GM21360 (cell line): ENCODE results near the gene ERFE.
A peak's percentile ranks its signal among the peaks of the same experiment; 100 is the strongest.

Experiments used
- ATAC-seq: cut with Tn5 transposase; IDR thresholded peaks from one replicate; pipeline ENCODE4 v1.9.1; 2021; ENCODE audit warnings: mild to moderate bottlenecking, moderate library complexity; ENCODE audit not compliant: unreplicated experiment

Gene ERFE

GRCh38 chr2:238152771-238153688, 5.7 kb upstream of the ERFE start:
- ATAC-seq = no peak

- ATAC-seq = no peak
These were observed 4.2 kb upstream of the ERFE start for GRCh38 chr2:238154570-238154969.

- ATAC-seq = no peak
These were observed 3.6 kb upstream of the ERFE start for GRCh38 chr2:238155051-238155760.

- no peak for ATAC-seq
These were observed 2.7 kb upstream of the ERFE start for GRCh38 chr2:238155761-238156694.

- no peak for ATAC-seq
These were observed 1.2 kb upstream of the ERFE start for GRCh38 chr2:238157506-238158017.

GRCh38 chr2:238158018-238158508, 707 bp upstream of the ERFE start:
- no peak for ATAC-seq

GRCh38 chr2:238159071-238159539, 335 bp downstream of the ERFE start:
- ATAC-seq = peak; percentile 33

- no peak for ATAC-seq
These were observed 963 bp downstream of the ERFE start for GRCh38 chr2:238159661-238160205.

- no peak for ATAC-seq
These were observed 1.7 kb downstream of the ERFE start for GRCh38 chr2:238160206-238161129.

GRCh38 chr2:238161291-238162051, 2.7 kb downstream of the ERFE start:
- no peak for ATAC-seq

- ATAC-seq = no peak
These were observed 3.6 kb downstream of the ERFE start for GRCh38 chr2:238162251-238162845.

GRCh38 chr2:238162846-238163441, 4.2 kb downstream of the ERFE start:
- ATAC-seq = no peak

- ATAC-seq = no peak
These were observed 4.9 kb downstream of the ERFE start for GRCh38 chr2:238163481-238164198.

- ATAC-seq = no peak
These were observed 6.1 kb downstream of the ERFE start for GRCh38 chr2:238164906-238165287.

- ATAC-seq = no peak
These were observed 6.6 kb downstream of the ERFE start for GRCh38 chr2:238165288-238165921.
